C1 segment of cervical spinal cord (tissue), 14 donors: ENCODE data around the gene TMEM121.
"Not testable (repeated sequence)": the region's sequence is repeated elsewhere in the genome, so short reads cannot be mapped to it uniquely, and the experiment has no call there.

Experiments
- DNase-seq, 14 donors: peaks; one replicate each; lab custom pipeline; 2025; lab: John Stamatoyannopoulos, UW

TMEM121 gene

GRCh38 chr14:105568859-105569766 is 42.7 kb downstream of the TMEM121 start:
- no peak for DNase-seq

GRCh38 chr14:105570482-105570881 is 44.1 kb downstream of the TMEM121 start:
- no peak for DNase-seq

- not testable (repeated sequence) for DNase-seq
Observed at GRCh38 chr14:105571181-105571951, 45.0 kb downstream of the TMEM121 start.

GRCh38 chr14:105572063-105572462 is 45.7 kb downstream of the TMEM121 start:
- DNase-seq: not testable (repeated sequence)

GRCh38 chr14:105573841-105574240 is 47.5 kb downstream of the TMEM121 start:
- not testable (repeated sequence) for DNase-seq

GRCh38 chr14:105574411-105574810 is 48.0 kb downstream of the TMEM121 start:
- not testable (repeated sequence) for DNase-seq

- DNase-seq: not testable (repeated sequence)
Observed at GRCh38 chr14:105575016-105575700, 48.8 kb downstream of the TMEM121 start.

- DNase-seq: no peak
Observed at GRCh38 chr14:105576525-105577088, 50.2 kb downstream of the TMEM121 start.

- DNase-seq: no peak
Observed at GRCh38 chr14:105577314-105577861, 51.0 kb downstream of the TMEM121 start.

GRCh38 chr14:105578070-105578469 is 51.7 kb downstream of the TMEM121 start:
- no peak for DNase-seq

GRCh38 chr14:105579221-105579620 is 52.8 kb downstream of the TMEM121 start:
- DNase-seq: not testable (repeated sequence)
